Measurements from ENCODE around the gene TNP2. TPM values are rescaled to one million over a fixed set of nuclear protein-coding genes. Genes with fewer than 3 reads are reported as not detected.

The TNP2 gene
- total RNA-seq, 2 experiments from 2014 or later = not detected

DNA sequence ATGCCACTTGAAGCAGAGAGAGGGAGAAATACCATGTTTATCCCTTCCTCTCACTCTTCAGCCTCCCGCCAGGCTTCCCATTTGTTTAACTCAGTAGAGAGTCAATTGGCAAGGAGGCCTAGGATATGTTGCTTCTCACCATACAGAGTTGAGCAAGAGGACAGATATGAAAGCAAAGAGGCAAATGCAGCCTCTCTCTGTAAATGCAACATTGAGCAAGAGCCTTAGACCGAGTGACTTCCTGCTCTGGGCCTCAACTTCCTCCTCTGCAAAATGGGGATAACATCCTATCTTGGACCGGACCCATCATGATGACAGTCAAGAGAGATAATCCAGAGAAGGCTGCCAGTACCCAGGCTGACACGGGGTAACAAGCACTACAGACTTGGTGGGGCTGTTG lies 49.9 kb downstream of the TNP2 start:
- H3K4me1 Mint-ChIP-seq (ENCODE audit: low read depth) = peaks cover 22% of the 10 kb centered on the region
- peaks cover 24% of the 10 kb centered on the region for H3K36me3 Mint-ChIP-seq
- H3K9me3 Mint-ChIP-seq = peaks cover 31% of the 10 kb centered on the region
- no peak overlapping the region for H3K27ac Mint-ChIP-seq
- DNase-seq = no peak
- POLR2A ChIA-PET = no interaction called here
- no peak overlapping the region for H3K4me3 Mint-ChIP-seq
- CTCF ChIA-PET = interaction anchor here (1.0 to 2.1 kb wide), 6 partner anchors 11 to 76 kb away, joined by 3 to 13 read pairs (median 4); no protein-coding TSS in a partner anchor
- intact Hi-C loops (cut with micrococcal nuclease) = no loop called here
- no peaks in the 10 kb centered on the region for H3K27me3 Mint-ChIP-seq

DNA sequence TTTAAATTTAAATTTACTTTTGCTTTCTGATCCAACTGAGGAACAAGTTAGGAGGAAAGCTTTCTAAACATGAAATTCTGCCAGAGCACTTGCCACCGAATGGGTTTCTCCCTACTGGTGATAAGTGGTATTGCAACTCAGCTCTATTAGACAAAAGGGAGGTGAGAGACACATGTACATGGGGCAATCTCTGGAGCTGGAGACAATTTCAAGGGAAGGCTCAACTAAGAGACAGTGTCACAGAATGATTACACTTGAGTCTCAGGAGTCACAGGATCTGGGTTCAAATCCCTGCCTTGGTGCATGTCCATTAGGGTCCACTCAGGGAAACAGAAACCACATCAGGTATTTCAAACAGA lies 50.5 kb downstream of the TNP2 start:
- intact Hi-C loops (cut with micrococcal nuclease) = no loop called here
- ChIA-PET CTCF (interaction anchor here (0.8 to 2.1 kb wide), 17 partner anchors 9 to 274 kb away, joined by 3 to 13 read pairs (median 3); partner anchors contain the start of gene CLEC16A), POLR2A (interaction anchor here (0.5 kb wide), 1 partner anchor 51 kb away, joined by 3 read pairs; the partner anchor contains the start of gene TNP2)
- Mint-ChIP-seq H3K9me3 (peaks cover 31% of the 10 kb centered on the region), H3K27ac (no peak overlapping the region), H3K27me3 (no peaks in the 10 kb centered on the region), H3K36me3 (peaks cover 22% of the 10 kb centered on the region), H3K4me1 (ENCODE audit: low read depth) (peaks cover 18% of the 10 kb centered on the region), H3K4me3 (no peak overlapping the region)
- no peak for DNase-seq

Small RNA genes within 50 kb of the gene (microRNA-seq; reads per million reads assigned to microRNA genes)
- gene MIR548H2 (ENCODE audit: borderline microRNAs expressed, borderline number of aligned reads, borderline replicate concordance) = not detected

Other genes with a start within 250 kb of the TNP2 start
- gene SOCS1, start 13.1 kb downstream of the TNP2 start, total RNA-seq = 100 to 1,000 TPM; 146 to 152 TPM
- gene PRM3, start 4.3 kb upstream of the TNP2 start, total RNA-seq = not detected
- not detected for gene PRM2, start 7.2 kb upstream of the TNP2 start, total RNA-seq
- gene PRM1, start 12.0 kb upstream of the TNP2 start, total RNA-seq = not detected
- 10 to 100 TPM; 68.9 to 69.9 TPM for gene RMI2, start 76.1 kb upstream of the TNP2 start, total RNA-seq